CD8-positive, alpha-beta memory T cell (primary cell): Measurements from ENCODE around the gene ABCG4. TPM values are rescaled to one million over a fixed set of nuclear protein-coding genes. Genes with fewer than 3 reads are reported as not detected.
"Not testable (repeated sequence)": the region's sequence is repeated elsewhere in the genome, so short reads cannot be mapped to it uniquely, and the experiment has no call there.

ENCODE experiments used
- CTCF ChIA-PET: fragments of 350-600 bp; sonication (Branson Sonifier 250); formaldehyde crosslinking; loops from one replicate; lab custom pipeline; 2021; ENCODE audit warnings: antibody characterized with exemption; lab: Charles Lee
- POLR2A ChIA-PET: fragments of 350-600 bp; sonication (Branson Sonifier 250); formaldehyde crosslinking; loops from one replicate; lab custom pipeline; 2021; ENCODE audit warnings: antibody characterized with exemption; lab: Charles Lee
- DNase-seq, 5 donors: peaks; one replicate each; pipeline versions ENCODE4 v3.0.0 to v3.0.0-alpha.2; 2020 to 2022; ENCODE audit warnings: mixed read lengths in 1 of 5
- H3K27ac ChIP-seq: one replicate; pipeline ENCODE4 v1.7.0; 2013; ENCODE audit warnings: low read depth, mild to moderate bottlenecking, low read length, moderate library complexity
- H3K27me3 ChIP-seq: 2 replicates; pipeline ENCODE4 v1.7.0; 2013; ENCODE audit warnings: low read length, mild to moderate bottlenecking; ENCODE audit not compliant: insufficient read depth, poor library complexity, severe bottlenecking
- H3K36me3 ChIP-seq: 2 replicates; pipeline ENCODE4 v1.7.0; 2013; ENCODE audit warnings: mild to moderate bottlenecking, low read length, moderate library complexity; ENCODE audit not compliant: insufficient read depth
- H3K4me1 ChIP-seq: 2 replicates; pipeline ENCODE4 v1.7.0; 2013; ENCODE audit warnings: mild to moderate bottlenecking, low read length, moderate library complexity; ENCODE audit not compliant: insufficient read depth
- H3K4me3 ChIP-seq: 2 replicates; pipeline ENCODE4 v1.7.0; 2013; ENCODE audit warnings: mild to moderate bottlenecking, low read length
- H3K9me3 ChIP-seq: 2 replicates; pipeline ENCODE4 v1.7.0; 2013; ENCODE audit warnings: mild to moderate bottlenecking, low read length
- H3K27ac Mint-ChIP-seq, 8 donors: one replicate each; pipeline ENCODE4 v1.8.0; 2020 to 2021; ENCODE audit warnings: mixed read lengths in 8 of 8, mild to moderate bottlenecking in 6 of 8, inconsistent platforms in 3 of 8, moderate library complexity in 3 of 8
- H3K27me3 Mint-ChIP-seq, 2 donors: one replicate each; pipeline ENCODE4 v1.8.0; 2020 to 2021; ENCODE audit warnings: mixed read lengths in 2 of 2, mild to moderate bottlenecking in 1 of 2, moderate library complexity in 1 of 2
- H3K36me3 Mint-ChIP-seq, 3 donors: one replicate each; pipeline ENCODE4 v1.8.0; 2020 to 2021; ENCODE audit warnings: mixed read lengths in 3 of 3, inconsistent platforms in 1 of 3, mild to moderate bottlenecking in 1 of 3
- H3K4me1 Mint-ChIP-seq, 3 donors: one replicate each; pipeline ENCODE4 v1.8.0; 2020 to 2021; ENCODE audit warnings: mixed read lengths in 3 of 3, inconsistent platforms in 1 of 3, mild to moderate bottlenecking in 1 of 3
- H3K4me3 Mint-ChIP-seq, 7 donors: one replicate each; pipeline ENCODE4 v1.8.0; 2020 to 2021; ENCODE audit warnings: mixed read lengths in 7 of 7, mild to moderate bottlenecking in 6 of 7, moderate library complexity in 4 of 7, inconsistent platforms in 2 of 7
- H3K9me3 Mint-ChIP-seq, 5 donors: one replicate each; pipeline ENCODE4 v1.8.0; 2020 to 2022; ENCODE audit warnings: mixed read lengths in 5 of 5, mild to moderate bottlenecking in 3 of 5, moderate library complexity in 2 of 5, inconsistent platforms in 1 of 5
- polyA plus RNA-seq: library from polyadenylated mRNA; unstranded; fragments of 300-500 nt; fragmentation: Illumina TruSeq; gene quantifications from one replicate; pipeline ENCODE4 v1.2.3, GENCODE V29; 2021
- total RNA-seq, 2 experiments: library from RNA; stranded (reverse); gene quantifications; one replicate each; pipeline ENCODE4 v1.2.3, GENCODE V29; 2021

Gene ABCG4
- total and polyA plus RNA-seq, 3 experiments from 2014 or later: 0.11 to 0.18 TPM; not detected in 1

DNA sequence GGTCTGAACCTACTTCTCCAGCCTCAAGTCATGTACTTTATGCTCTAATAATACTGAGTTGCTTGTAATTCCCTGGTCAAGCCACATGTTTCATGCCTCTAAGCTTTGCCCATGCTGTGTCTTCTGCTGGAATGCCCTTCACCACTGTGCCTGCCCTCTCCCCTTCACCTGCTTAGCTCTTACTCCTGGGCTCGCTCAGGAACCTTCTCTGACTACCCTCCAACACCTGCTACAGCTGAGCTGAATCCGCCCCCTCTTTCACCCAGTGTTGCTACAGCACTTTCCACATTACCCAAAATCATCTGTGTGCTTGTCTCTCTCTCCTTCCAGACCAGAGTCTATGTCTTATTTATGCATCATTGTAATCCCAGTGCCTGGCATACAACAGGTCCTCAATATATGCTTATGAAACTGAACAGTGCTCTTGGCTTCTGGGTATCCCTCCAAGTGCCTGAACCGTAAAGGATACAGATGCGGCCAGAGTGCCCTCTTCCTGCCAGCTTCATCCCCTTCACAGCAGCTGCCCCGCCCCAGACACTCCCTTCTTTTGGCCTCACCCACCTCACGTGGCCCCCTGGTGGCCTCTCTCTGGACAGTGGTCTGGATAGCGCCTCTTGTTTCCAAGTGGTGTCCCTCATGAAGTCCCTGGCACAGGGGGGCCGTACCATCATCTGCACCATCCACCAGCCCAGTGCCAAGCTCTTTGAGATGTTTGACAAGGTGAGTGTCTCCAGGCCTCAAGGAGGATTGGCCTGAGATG, 7.1 kb downstream of the ABCG4 start:
- no peaks in the 10 kb centered on the region for H3K4me1 Mint-ChIP-seq
- H3K27me3 Mint-ChIP-seq: peaks cover 14 to 20% of the 10 kb centered on the region in 2 donors
- peak overlapping the region in 1 of 8 donors; percentile 61 for H3K27ac Mint-ChIP-seq
- Histone ChIP-seq H3K4me1 (no peaks in the 10 kb centered on the region), H3K9me3 (no peaks in the 10 kb centered on the region), H3K4me3 (no peak overlapping the region), H3K36me3 (no peaks in the 10 kb centered on the region), H3K27me3 (no peaks in the 10 kb centered on the region), H3K27ac (no peak overlapping the region)
- CTCF ChIA-PET: interaction anchor here (0.9 to 1.0 kb wide), 3 partner anchors 12 to 15 kb away, joined by 3 read pairs; partner anchors contain the start of gene NLRX1
- H3K36me3 Mint-ChIP-seq: no peaks in the 10 kb centered on the region
- no peak for DNase-seq
- POLR2A ChIA-PET: no interaction called here
- H3K9me3 Mint-ChIP-seq: peaks cover 0 to 2% (median 0%) of the 10 kb centered on the region in 5 donors
- no peak overlapping the region for H3K4me3 Mint-ChIP-seq

- Histone ChIP-seq H3K4me3 (no peak overlapping the region), H3K4me1 (no peaks in the 10 kb centered on the region), H3K27ac (no peak overlapping the region), H3K9me3 (no peaks in the 10 kb centered on the region), H3K36me3 (no peaks in the 10 kb centered on the region), H3K27me3 (no peaks in the 10 kb centered on the region)
- ChIA-PET POLR2A (no interaction called here), CTCF (interaction anchor here (1.0 to 1.5 kb wide), 3 partner anchors 8 to 13 kb away, joined by 3 to 5 read pairs (median 5); partner anchors contain the start of genes ABCG4 and NLRX1)
- H3K4me1 Mint-ChIP-seq: no peaks in the 10 kb centered on the region
- peaks cover 12 to 20% of the 10 kb centered on the region in 2 donors for H3K27me3 Mint-ChIP-seq
- H3K4me3 Mint-ChIP-seq: no peak overlapping the region
- no peak for DNase-seq
- H3K27ac Mint-ChIP-seq: no peak overlapping the region
- H3K36me3 Mint-ChIP-seq: no peaks in the 10 kb centered on the region
- H3K9me3 Mint-ChIP-seq: peaks cover 0 to 2% (median 0%) of the 10 kb centered on the region in 5 donors
Observed at GRCh38 chr11:119156496-119156895, 7.6 kb downstream of the ABCG4 start.

DNA sequence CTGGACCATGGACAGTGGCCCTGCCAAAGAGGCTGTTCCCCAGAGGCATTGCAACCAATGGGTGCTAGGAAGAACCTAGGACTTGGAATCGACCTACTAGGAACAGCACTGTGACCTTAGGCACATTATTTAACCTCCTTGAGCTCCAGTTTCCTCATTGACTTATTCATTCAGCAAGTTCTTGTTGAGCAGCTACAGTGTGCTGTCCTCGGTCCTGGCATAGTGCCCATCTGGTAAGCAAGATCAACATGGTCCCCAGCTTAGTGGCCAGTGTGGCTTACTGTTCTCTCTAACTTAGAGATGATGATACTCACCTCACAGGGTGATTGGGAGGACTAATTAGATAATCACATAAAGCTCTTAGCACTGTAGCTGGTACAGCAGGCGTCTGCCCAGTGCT, 8.2 kb downstream of the ABCG4 start:
- Mint-ChIP-seq H3K27ac (no peak overlapping the region), H3K4me1 (no peaks in the 10 kb centered on the region), H3K36me3 (no peaks in the 10 kb centered on the region), H3K27me3 (peaks cover 12 to 20% of the 10 kb centered on the region in 2 donors), H3K9me3 (peaks cover 0 to 2% (median 0%) of the 10 kb centered on the region in 5 donors), H3K4me3 (no peak overlapping the region)
- DNase-seq: no peak
- no peak overlapping the region for H3K4me3 ChIP-seq
- no peaks in the 10 kb centered on the region for H3K27me3 ChIP-seq
- no peaks in the 10 kb centered on the region for H3K9me3 ChIP-seq
- H3K4me1 ChIP-seq: no peaks in the 10 kb centered on the region
- ChIA-PET POLR2A (no interaction called here), CTCF (interaction anchor here (1.0 to 1.5 kb wide), 3 partner anchors 8 to 14 kb away, joined by 3 to 5 read pairs (median 5); partner anchors contain the start of genes ABCG4 and NLRX1)
- H3K27ac ChIP-seq: no peak overlapping the region
- H3K36me3 ChIP-seq: no peaks in the 10 kb centered on the region

GRCh38 chr11:119158467-119158866, 9.6 kb downstream of the ABCG4 start:
- Mint-ChIP-seq H3K4me1 (no peaks in the 10 kb centered on the region), H3K27ac (no peak overlapping the region), H3K4me3 (no peak overlapping the region), H3K9me3 (peaks cover 0 to 2% (median 0%) of the 10 kb centered on the region in 5 donors), H3K36me3 (no peaks in the 10 kb centered on the region), H3K27me3 (peaks cover 4 to 10% of the 10 kb centered on the region in 2 donors)
- Histone ChIP-seq H3K27me3 (no peaks in the 10 kb centered on the region), H3K4me1 (no peaks in the 10 kb centered on the region), H3K36me3 (no peaks in the 10 kb centered on the region), H3K4me3 (no peak overlapping the region), H3K27ac (no peak overlapping the region), H3K9me3 (no peaks in the 10 kb centered on the region)
- ChIA-PET CTCF (no interaction called here), POLR2A (no interaction called here)
- no peak for DNase-seq

GRCh38 chr11:119160151-119160550, 11.3 kb downstream of the ABCG4 start:
- Histone ChIP-seq H3K4me1 (no peaks in the 10 kb centered on the region), H3K27me3 (no peaks in the 10 kb centered on the region), H3K36me3 (no peaks in the 10 kb centered on the region), H3K9me3 (no peaks in the 10 kb centered on the region), H3K4me3 (no peak overlapping the region), H3K27ac (no peak overlapping the region)
- POLR2A ChIA-PET: no interaction called here
- Mint-ChIP-seq H3K4me3 (no peak overlapping the region), H3K9me3 (peaks cover 0 to 2% (median 0%) of the 10 kb centered on the region in 5 donors), H3K4me1 (no peaks in the 10 kb centered on the region), H3K27me3 (peaks cover 2 to 4% of the 10 kb centered on the region in 2 donors), H3K27ac (peak overlapping the region in 1 of 8 donors; percentile 54), H3K36me3 (no peaks in the 10 kb centered on the region)
- DNase-seq: no peak
- CTCF ChIA-PET: interaction anchor here (1.0 to 2.0 kb wide), 3 partner anchors 9 to 35 kb away, joined by 3 to 7 read pairs (median 5); partner anchors contain the start of gene NLRX1

DNA sequence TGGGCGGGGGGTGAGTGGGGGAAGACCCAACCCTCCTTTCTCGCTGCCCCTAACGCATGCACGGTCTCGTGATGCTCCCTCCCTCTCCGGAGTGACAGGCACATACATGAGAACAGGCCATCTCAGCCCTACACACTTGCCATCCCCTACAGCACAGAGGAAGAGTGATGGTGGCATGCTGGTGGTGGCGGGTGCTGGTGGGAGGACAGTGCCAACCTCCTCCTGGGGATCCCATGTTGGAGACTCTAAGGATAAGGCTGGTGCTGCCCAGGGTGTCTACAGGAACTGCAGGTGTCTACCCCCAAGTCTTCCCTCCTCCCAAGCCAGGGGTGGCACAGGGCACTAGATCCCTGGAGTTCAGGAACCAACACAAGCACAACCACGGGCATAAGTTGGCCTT, 13.0 kb downstream of the ABCG4 start:
- Mint-ChIP-seq H3K9me3 (peaks cover 0 to 2% (median 0%) of the 10 kb centered on the region in 5 donors), H3K27ac (no peak overlapping the region), H3K36me3 (no peaks in the 10 kb centered on the region), H3K4me1 (no peaks in the 10 kb centered on the region), H3K27me3 (peaks cover 0 to 2% of the 10 kb centered on the region in 2 donors), H3K4me3 (no peak overlapping the region)
- Histone ChIP-seq H3K27me3 (no peaks in the 10 kb centered on the region), H3K27ac (no peak overlapping the region), H3K4me3 (no peak overlapping the region), H3K9me3 (no peaks in the 10 kb centered on the region), H3K4me1 (no peaks in the 10 kb centered on the region), H3K36me3 (no peaks in the 10 kb centered on the region)
- DNase-seq: no peak
- ChIA-PET CTCF (no interaction called here), POLR2A (no interaction called here)

GRCh38 chr11:119166368-119167076, 17.7 kb downstream of the ABCG4 start:
- H3K36me3 ChIP-seq: no peaks in the 10 kb centered on the region
- no peak for DNase-seq
- peak overlapping the region in 3 of 7 donors; percentile 13 to 27 (median 13) for H3K4me3 Mint-ChIP-seq
- no peaks in the 10 kb centered on the region for H3K27me3 Mint-ChIP-seq
- H3K27ac ChIP-seq: no peak overlapping the region
- no peak overlapping the region for H3K27ac Mint-ChIP-seq
- no peak overlapping the region for H3K4me3 ChIP-seq
- H3K9me3 ChIP-seq: no peaks in the 10 kb centered on the region
- H3K4me1 ChIP-seq: peaks cover 7% of the 10 kb centered on the region
- H3K27me3 ChIP-seq: no peaks in the 10 kb centered on the region
- peaks cover 5 to 14% (median 6%) of the 10 kb centered on the region in 3 donors for H3K4me1 Mint-ChIP-seq
- H3K9me3 Mint-ChIP-seq: no peaks in the 10 kb centered on the region
- peaks cover 0 to 3% (median 0%) of the 10 kb centered on the region in 3 donors for H3K36me3 Mint-ChIP-seq
- CTCF ChIA-PET: interaction anchor here (1.2 kb wide), 1 partner anchor 30 kb away, joined by 5 read pairs; no protein-coding TSS in a partner anchor
- POLR2A ChIA-PET: no interaction called here

GRCh38 chr11:119167077-119167458, 18.2 kb downstream of the ABCG4 start:
- peaks cover 5 to 14% (median 6%) of the 10 kb centered on the region in 3 donors for H3K4me1 Mint-ChIP-seq
- H3K27ac ChIP-seq, DNase-seq, H3K27me3 ChIP-seq, POLR2A ChIA-PET, H3K4me3 ChIP-seq, H3K4me1 ChIP-seq, H3K36me3 Mint-ChIP-seq, H3K9me3 ChIP-seq, H3K27me3 Mint-ChIP-seq, H3K36me3 ChIP-seq, H3K9me3 Mint-ChIP-seq: not testable (repeated sequence)
- H3K4me3 Mint-ChIP-seq: peak overlapping the region in 4 of 7 donors; percentile 15 to 80 (median 51)
- H3K27ac Mint-ChIP-seq: peak overlapping the region in 1 of 8 donors; percentile 75
- CTCF ChIA-PET: interaction anchor here (1.2 kb wide), 1 partner anchor 30 kb away, joined by 5 read pairs; no protein-coding TSS in a partner anchor
